MM.1S (cell line): ENCODE data around the gene TENT5C.

Experiments
- CTCF ChIP-seq: fragments of 300-600 bp; sonication (generic); IDR thresholded peaks from 2 replicates; pipeline ENCODE4 v1.5.1; 2016; ENCODE audit warnings: antibody characterized with exemption, low read length, mixed read lengths
- EZH2phosphoT487 ChIP-seq: fragments of 300-600 bp; sonication (generic); IDR thresholded peaks from 2 replicates; pipeline ENCODE4 v1.6.1; 2018; ENCODE audit warnings: antibody characterized with exemption, low read length

GRCh38 chr1:117627546-117628130 lies 21.8 kb downstream of the TENT5C start:
- no peak for TF ChIP-seq CTCF
- TF ChIP-seq EZH2phosphoT487, result no peak
